Hippocampal formation (tissue), 2 donors: ENCODE data around the gene PI4KB.

Experiments used
- DNase-seq, 2 donors: peaks; one replicate each; lab custom pipeline; 2025; lab: John Stamatoyannopoulos, UW

PI4KB gene

GRCh38 chr1:151311589-151312331 lies 15.5 kb downstream of the PI4KB start:
- no peak for DNase-seq

GRCh38 chr1:151311011-151311410 lies 16.2 kb downstream of the PI4KB start:
- DNase-seq: no peak

- no peak for DNase-seq
These were observed 17.3 kb downstream of the PI4KB start for GRCh38 chr1:151309811-151310323.

DNA sequence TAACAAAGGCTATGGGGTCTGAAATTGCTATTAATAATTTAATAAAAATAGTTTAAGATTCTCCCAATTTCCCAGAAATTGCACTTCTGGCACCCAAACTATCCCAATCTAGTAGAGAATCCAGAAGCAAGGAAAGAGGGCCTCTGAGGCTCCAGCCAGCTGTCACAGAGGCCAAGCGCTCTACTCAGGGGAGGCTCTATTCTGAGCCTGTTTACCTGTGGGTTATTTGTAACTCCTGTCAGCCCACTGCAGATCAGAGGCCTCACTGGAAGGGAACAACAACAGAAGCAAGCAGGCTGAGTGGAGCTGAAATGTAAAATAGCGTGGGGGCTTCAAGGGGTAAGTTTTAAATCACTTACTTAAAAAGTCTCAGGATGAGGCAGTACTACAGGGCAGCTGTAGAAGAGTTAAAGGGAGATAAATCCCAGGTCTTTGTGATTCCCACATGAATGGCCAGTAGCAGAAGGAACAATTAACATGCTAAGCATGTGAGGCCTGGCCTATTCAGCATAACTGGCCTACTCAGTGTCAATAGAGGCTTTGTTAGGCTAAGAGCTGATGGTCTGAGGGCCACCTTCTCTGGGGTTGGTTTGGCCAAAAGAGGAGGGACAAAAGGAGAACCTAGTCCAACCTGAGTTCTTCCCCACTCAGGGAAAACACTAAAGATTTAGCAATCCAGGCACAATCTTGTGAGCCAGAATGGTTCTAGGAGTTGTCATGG lies 32.3 kb downstream of the PI4KB start:
- DNase-seq: peak; percentile 42 to 88

GRCh38 chr1:151293093-151293492 lies 34.1 kb downstream of the PI4KB start:
- no peak for DNase-seq

DNA sequence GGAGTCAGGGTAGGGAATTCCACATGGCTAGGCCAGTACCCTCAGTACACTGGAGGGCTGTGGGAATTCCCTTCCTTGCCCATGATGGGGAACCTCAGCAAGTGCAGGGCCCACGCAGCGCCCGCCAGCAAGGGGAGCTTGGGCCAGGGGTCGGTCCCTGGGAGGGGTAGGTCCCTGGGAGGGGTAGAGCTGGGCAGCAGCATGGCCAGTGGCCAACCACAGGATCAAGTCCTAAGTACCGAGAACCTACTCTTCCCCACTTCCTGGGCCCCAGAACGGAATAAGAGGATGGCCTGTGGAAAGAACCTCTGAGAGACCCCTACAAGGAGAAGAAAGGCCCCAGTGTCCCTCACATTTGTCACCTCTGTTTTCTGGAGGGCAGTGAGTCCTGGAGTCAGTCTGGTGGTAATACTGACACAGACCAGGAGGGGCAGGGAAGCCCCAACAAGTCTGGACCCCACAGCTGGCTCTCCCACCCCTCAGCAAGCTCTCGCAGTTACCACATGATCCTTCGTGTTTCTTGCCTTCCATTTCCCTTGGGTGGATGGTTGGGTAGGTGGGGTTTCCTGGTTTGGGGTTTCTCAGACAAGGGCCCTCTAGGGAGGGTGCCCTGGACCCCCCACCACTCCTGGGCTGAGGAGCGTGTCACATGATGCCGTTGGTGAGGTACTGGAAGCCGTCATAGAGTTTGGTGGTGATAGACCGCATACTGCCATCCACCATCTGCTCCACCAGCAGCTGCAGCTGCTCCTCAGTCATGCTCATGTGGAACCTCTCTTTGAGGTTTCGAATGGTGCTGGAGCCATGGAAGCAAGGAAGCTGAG lies 34.8 kb downstream of the PI4KB start:
- DNase-seq: no peak

DNA sequence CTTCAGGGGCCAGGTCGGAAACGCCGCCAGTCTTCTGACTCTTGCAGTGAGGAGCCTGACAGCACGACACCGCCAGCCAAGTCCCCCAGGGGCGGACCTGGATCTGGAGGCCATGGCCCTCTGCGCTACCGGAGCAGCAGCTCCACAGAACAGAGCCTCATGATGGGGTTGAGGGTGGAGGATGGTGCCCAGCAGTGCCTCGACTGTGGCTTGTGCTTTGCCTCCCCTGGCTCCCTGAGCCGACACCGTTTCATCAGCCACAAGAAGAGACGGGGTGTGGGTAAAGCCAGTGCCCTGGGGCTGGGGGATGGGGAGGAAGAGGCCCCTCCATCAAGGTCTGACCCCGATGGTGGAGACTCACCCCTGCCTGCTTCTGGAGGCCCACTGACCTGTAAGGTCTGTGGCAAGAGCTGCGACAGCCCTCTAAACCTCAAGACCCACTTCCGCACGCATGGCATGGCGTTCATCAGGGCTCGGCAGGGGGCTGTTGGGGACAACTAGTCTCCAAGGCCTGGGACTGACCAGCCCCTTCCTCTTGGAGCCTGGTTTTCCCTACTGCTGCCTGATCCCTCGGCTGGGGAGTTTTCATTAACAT lies 36.4 kb downstream of the PI4KB start:
- DNase-seq: no peak

DNA sequence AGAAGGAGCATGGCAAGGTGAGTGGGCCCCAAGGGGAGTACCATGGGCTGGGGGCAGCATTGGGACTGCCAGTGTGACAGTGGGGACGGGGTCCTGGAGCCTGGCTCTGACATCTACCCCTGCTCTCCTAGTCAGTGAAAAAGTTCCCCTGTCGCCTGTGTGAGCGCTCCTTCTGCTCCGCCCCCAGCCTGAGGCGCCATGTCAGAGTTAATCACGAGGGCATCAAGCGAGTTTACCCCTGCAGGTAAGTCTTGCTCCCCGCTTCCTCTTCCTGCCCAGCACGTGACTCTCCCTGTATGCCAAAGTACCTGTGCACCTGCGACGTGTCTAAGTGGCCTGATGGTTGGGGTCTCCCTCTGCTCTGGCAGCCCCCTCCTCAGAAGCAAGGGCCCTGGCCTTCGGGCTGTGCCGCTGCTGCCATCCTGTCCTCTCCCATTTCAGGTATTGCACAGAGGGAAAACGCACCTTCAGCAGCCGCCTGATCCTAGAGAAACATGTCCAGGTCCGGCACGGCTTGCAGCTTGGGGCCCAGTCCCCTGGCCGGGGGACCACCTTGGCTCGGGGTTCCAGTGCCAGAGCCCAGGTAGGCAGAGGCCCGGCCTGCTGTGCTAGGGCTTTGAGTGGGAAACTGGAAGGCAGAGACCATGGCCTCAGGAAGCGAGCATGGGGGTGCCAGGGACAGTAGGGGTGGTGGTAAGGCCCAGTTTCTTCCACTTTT lies 37.1 kb downstream of the PI4KB start:
- DNase-seq: no peak

- DNase-seq: no peak
These were observed 37.9 kb downstream of the PI4KB start for GRCh38 chr1:151289080-151289935.

DNA sequence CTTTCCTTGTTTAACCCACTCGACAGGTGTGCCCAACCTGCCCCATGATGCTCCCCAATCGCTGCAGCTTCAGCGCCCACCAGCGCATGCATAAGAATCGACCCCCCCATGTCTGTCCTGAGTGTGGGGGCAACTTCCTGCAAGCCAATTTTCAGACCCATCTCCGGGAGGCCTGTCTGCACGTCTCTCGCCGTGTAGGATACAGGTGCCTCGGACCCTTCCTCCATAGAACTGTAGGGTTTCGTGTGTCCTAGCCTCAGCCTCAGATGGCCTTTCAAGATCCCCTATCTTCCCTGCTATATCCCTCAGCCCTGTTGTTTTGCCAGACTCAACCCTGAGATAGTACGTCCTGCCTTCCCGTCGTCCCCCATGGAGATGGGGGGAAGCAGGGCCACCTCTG lies 38.7 kb downstream of the PI4KB start:
- no peak for DNase-seq

DNA sequence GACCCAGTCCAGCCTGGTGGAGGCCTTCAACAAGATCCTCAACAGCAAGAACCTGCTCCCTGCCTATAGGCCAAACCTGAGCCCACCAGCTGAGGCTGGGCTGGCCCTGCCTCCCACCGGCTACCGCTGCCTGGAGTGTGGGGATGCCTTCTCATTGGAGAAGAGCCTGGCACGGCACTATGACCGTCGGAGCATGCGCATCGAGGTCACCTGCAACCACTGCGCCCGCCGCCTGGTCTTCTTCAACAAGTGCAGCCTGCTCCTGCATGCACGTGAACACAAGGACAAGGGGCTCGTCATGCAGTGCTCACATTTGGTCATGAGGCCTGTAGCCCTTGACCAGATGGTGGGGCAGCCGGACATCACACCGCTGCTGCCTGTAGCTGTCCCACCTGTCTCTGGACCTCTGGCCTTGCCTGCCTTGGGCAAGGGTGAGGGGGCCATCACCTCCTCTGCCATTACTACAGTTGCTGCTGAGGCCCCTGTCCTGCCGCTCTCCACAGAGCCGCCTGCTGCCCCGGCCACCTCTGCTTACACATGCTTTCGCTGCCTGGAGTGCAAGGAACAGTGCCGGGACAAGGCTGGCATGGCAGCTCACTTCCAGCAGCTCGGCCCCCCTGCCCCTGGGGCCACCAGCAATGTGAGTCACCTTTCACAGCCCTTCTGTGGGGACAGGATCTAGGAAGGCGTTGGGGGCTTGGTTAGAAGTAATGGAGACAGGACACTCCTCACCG lies 39.3 kb downstream of the PI4KB start:
- DNase-seq: no peak

- DNase-seq: no peak
These were observed 39.9 kb downstream of the PI4KB start for GRCh38 chr1:151287341-151287699.

GRCh38 chr1:151286619-151287340 lies 40.4 kb downstream of the PI4KB start:
- no peak for DNase-seq

- no peak for DNase-seq
These were observed 43.1 kb downstream of the PI4KB start for GRCh38 chr1:151284013-151284577.

DNA sequence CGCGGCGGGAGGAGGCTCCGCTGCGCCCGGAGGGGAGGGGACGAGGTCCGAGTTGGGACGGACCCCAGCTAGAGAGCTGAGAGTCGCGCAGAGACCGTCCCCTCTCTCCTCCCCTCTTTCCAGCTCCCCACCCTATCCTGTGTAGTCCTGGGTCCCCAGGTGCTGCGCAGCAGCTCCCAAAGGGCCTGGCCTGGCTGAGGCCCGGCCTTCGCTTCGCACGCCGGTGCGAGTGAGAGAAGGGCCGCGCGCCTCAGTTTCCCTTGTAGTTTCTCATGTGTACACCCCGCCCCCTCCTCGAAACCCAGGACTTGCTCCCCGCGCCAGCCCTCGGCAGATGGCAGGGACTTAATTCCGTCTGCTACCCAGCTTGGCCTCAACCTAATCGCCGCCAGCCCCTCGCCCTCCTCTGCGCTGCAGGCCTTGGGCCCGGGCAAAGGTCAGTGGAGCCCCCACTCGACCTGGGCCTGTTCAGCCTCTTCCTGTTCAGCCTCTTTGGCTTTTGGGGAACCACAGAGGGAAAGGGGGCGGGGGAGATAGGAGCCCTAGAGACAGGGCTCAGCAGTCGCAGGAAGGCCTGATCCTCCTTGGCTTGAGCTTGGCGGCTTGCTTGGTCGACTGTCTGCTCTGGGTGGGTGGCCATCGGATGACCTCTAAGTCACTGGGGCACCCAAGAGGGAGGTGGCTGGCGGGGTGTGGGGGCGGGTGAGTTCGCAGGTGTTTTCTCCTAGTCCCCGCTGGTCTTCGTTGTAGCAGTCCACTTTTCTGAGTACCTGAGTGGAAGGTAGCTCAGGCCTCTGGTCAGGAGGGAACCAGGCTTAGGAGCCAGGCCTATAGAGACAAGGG lies 44.1 kb downstream of the PI4KB start:
- DNase-seq: no peak

- DNase-seq: peak; percentile 100
These were observed 45.0 kb downstream of the PI4KB start, which contains the start of gene ZNF687 for GRCh38 chr1:151281969-151282882. ZNF687 (plus strand) TSS chr1:151282299; CDS start chr1:151286292, 3,993 bp downstream.
